Effector memory CD8-positive, alpha-beta T cell (primary cell): ENCODE measurements around the gene ATP1B1.
A peak's percentile ranks its signal among the peaks of the same experiment; 100 is the strongest.

Source experiments
- ATAC-seq: fragments of 150-1000 bp; cut with Tn5 transposase; replicated peaks from 2 replicates; pipeline ENCODE4 v1.10.0; 2021; ENCODE audit warnings: mild to moderate bottlenecking, moderate library complexity
- DNase-seq, 3 experiments: peaks; one replicate each; pipeline ENCODE4 v3.0.0; 2021
- H3K27ac Mint-ChIP-seq, 2 donors: one replicate each; pipeline ENCODE4 v1.8.0; 2022; ENCODE audit warnings: mild to moderate bottlenecking in 2 of 2, mixed read lengths in 2 of 2, moderate library complexity in 2 of 2
- H3K27me3 Mint-ChIP-seq, 2 donors: one replicate each; pipeline ENCODE4 v1.8.0; 2022; ENCODE audit warnings: mixed read lengths in 2 of 2
- H3K36me3 Mint-ChIP-seq: one replicate; pipeline ENCODE4 v1.8.0; 2022; ENCODE audit warnings: mild to moderate bottlenecking, moderate library complexity, mixed read lengths; ENCODE audit not compliant: insufficient read depth
- H3K4me1 Mint-ChIP-seq, 2 donors: one replicate each; pipeline ENCODE4 v1.8.0; 2022; ENCODE audit warnings: low read depth in 2 of 2, mixed read lengths in 2 of 2
- H3K4me3 Mint-ChIP-seq, 2 donors: one replicate each; pipeline ENCODE4 v1.8.0; 2022; ENCODE audit warnings: mild to moderate bottlenecking in 2 of 2, mixed read lengths in 2 of 2, moderate library complexity in 2 of 2
- H3K9me3 Mint-ChIP-seq, 2 donors: one replicate each; pipeline ENCODE4 v1.8.0; 2022; ENCODE audit warnings: mixed read lengths in 2 of 2
- total RNA-seq, 9 experiments: gene quantifications; one replicate each; lab custom pipeline; 2026; lab: John Stamatoyannopoulos, UW

The ATP1B1 gene
- total RNA-seq, result 3.9 to 41.4 (median 8.3) reads per million in 9 experiments

DNA sequence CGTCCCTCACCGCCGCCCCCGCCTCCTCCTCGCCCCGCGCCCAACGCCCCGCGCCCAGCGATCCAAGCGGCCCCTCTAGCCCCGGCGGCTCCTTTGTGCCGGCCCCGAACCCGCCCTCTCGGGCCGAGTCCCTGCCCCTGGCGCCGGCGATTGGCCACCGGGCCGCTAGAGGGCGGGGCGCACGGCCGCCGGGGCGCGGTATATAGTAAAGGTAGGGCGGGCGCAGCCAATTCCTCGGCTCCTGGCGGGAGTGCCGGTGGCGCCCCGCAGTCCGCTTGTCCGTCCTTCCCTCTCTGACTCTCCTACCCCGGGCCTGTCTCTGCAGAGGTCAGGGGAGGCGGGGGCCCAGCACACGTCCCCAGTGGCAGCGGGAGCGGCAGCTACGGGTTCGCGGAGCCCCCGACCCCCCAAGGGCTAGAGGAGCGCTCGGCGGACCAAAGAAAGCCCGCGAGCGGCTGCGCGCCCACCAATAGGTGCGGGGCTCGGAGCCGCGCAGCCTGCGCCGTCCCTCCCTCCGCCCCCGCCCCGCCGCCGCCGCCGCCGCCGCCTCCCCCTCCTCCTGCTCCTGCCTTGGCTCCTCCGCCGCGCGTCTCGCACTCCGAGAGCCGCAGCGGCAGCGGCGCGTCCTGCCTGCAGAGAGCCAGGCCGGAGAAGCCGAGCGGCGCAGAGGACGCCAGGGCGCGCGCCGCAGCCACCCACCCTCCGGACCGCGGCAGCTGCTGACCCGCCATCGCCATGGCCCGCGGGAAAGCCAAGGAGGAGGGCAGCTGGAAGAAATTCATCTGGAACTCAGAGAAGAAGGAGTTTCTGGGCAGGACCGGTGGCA, at the start of gene ATP1B1:
Gene ATP1B1, plus strand, starts transcription at position 596 of the 826 bp plus-strand sequence. Its CDS starts 140 bp downstream, at position 736.
- ATAC-seq, result peak; percentile 88
- Mint-ChIP-seq H3K27ac (peak within 1 kb of the TSS; percentile 56 to 81), H3K9me3 (no peaks in the 10 kb centered on the region), H3K4me3 (peak within 1 kb of the TSS; percentile 82 to 85), H3K27me3 (no peaks in the 10 kb centered on the region), H3K4me1 (peaks cover 36 to 43% of the 10 kb centered on the region in 2 donors), H3K36me3 (peaks cover 3% of the 10 kb centered on the region)
- peak; percentile 76 to 81 (median 81) for DNase-seq

DNA sequence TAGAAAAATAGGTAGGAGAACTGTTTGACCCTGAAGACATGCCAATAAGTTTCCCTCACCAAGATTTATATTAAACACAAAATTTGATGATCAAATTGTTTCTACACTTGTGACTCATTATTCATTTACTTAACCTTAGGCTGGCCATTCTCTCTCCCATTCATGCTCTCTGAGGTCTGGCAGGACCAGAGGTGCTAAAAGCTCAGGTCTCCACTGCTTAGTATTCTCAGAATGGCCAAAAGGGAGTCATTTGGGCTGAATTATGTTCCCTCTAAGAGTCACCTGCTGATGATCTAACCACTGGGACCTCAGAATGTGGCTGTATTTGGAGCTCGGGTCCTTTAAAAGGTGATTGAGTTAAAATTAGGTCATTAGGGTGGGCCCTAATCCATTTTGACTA, 47.1 kb upstream of the ATP1B1 start:
- Mint-ChIP-seq H3K36me3 (peaks cover 3% of the 10 kb centered on the region), H3K9me3 (no peaks in the 10 kb centered on the region), H3K4me3 (no peak overlapping the region), H3K4me1 (no peaks in the 10 kb centered on the region), H3K27ac (no peak overlapping the region), H3K27me3 (peaks cover 11 to 19% of the 10 kb centered on the region in 2 donors)
- ATAC-seq (no peak), DNase-seq (no peak)

DNA sequence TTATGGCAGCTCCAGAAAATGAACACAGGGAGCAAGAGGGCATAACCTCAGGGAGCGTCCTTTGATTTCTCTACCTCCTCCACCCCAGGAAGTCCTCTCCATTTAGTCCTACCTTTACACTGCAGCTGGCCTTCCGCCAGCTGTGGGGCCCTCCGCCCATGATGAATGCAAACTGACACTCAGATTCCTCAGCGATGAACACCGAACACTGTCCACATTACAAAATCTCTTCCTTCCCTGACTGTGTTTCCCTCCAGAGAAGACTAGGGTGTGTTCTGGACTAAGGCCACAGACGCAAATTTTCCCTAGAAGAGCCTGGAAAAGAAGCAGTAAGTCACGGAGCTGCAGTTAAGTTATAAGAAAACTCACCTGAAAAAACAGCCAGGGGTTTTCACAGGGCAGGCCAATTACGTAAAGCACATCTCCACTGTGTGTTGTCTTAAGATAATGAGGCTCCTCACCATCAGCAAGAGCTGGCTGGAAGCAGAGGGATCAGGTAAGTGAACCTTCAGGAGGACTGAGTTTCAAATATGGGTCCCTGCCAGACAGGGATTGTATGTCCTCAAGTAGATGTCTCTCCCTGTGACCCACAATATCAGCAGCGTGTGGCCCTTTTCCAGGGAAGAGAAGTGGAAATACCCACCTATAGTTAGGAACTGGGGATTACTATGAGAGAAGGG, 46.3 kb upstream of the ATP1B1 start:
- ATAC-seq, result no peak
- peaks cover 3% of the 10 kb centered on the region for H3K36me3 Mint-ChIP-seq

DNA sequence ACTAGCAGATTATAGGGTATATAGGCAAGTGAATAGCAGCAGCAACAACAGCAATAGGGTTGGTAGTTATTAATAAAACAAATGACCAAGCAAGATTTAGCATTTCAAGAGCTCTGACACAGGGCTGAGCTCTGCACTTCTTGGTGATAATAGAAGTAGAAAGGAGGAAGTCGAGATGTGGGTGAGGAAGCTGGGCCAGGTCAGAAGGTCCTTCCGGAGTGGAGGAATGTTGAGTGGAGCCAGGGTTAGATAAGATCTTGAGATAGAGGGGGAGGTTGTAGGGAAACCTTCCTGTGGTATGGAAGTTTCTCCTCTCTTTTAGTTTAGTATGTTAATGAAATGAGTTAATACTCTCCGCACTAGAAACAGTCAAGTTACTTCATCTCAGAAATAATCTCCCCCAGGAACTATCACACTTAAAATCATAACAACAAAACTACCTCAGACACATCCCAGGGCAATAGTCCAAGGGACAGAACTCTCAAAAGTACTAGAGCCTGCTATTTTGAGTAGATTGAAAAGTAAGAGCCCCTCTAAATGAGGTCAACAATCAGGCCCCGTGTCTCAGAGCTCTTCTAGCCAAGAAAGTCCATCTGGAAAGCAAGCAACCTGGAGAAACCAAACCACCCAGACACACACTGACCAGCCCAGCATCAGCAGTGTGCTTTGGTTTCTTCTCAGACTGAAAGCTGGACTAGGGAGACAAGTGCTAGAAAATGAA, 45.4 kb upstream of the ATP1B1 start:
- DNase-seq (no peak), ATAC-seq (no peak)
- peaks cover 3% of the 10 kb centered on the region for H3K36me3 Mint-ChIP-seq
- no peaks in the 10 kb centered on the region for H3K9me3 Mint-ChIP-seq
- no peaks in the 10 kb centered on the region for H3K4me1 Mint-ChIP-seq
- no peak overlapping the region for H3K27ac Mint-ChIP-seq
- H3K4me3 Mint-ChIP-seq, result no peak overlapping the region
- peaks cover 11% of the 10 kb centered on the region in 2 donors for H3K27me3 Mint-ChIP-seq

More for the DNA sequence above, 46.3 kb upstream of the ATP1B1 start:
- Mint-ChIP-seq H3K27me3 (peaks cover 11 to 19% of the 10 kb centered on the region in 2 donors), H3K4me3 (no peak overlapping the region), H3K4me1 (no peaks in the 10 kb centered on the region), H3K9me3 (no peaks in the 10 kb centered on the region), H3K27ac (no peak overlapping the region)
- DNase-seq, result no peak

DNA sequence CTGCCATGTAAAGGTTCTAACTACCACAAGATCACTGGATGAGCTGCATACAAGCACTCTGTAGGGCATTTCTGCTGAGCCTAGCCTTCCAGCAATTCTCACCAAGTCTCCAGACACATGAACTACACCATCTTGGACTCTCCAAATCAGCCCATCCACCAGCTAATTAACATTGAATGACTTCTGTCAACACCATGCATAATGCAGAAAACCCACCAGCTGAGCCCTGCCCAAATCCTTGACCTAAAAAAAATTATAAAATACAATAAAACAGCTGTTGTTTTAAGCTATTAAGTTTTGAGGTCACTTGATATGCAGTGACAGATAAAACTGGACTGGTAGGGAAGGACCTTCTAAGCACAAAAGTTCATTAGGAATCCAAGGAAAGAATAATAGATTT, 44.3 kb upstream of the ATP1B1 start:
- Mint-ChIP-seq H3K27ac (no peak overlapping the region), H3K27me3 (peaks cover 4 to 7% of the 10 kb centered on the region in 2 donors), H3K9me3 (no peaks in the 10 kb centered on the region), H3K4me3 (no peak overlapping the region), H3K36me3 (peaks cover 1% of the 10 kb centered on the region), H3K4me1 (no peaks in the 10 kb centered on the region)
- DNase-seq, result no peak
- no peak for ATAC-seq

DNA sequence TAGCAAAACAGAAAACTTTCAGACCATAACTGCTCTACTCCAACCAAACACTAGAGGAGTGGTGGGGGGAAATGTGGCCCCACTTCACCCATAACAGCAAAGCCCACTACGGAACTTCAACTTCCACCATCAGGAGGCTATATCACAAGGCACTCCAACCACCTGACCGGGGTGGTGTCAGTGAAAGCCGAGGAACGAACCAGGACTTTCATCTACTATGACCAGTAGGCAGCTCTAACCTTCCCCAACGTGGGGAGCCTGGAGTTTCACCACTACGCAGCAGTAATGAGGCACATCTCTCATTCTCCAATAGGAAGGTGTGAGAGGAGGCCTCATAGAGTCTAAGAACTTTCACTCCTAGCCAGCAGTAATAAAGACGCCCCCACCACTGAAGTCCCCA, 42.4 kb upstream of the ATP1B1 start:
- no peak for ATAC-seq
- Mint-ChIP-seq H3K36me3 (no peaks in the 10 kb centered on the region), H3K27ac (no peak overlapping the region), H3K27me3 (no peaks in the 10 kb centered on the region), H3K4me3 (no peak overlapping the region), H3K4me1 (no peaks in the 10 kb centered on the region), H3K9me3 (no peaks in the 10 kb centered on the region)
- DNase-seq, result no peak

DNA sequence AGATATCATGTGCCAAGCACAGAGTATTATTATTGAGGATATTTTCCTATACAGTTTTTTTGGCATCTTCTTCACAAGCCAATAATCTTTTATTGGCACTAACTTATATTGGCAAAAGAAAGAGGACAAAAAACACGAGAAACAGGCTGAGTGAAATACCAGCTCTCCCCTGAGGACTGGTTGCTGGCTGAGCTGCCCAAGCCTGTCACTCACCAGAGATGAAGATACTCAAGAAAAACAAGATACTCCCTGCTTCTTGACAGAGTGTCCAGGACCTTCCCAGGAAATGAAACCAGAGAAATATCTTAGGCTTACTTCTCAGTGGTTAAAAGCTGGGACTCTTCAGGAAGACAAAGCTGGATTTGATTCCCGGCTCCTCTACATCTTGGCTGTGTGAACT, 35.9 kb upstream of the ATP1B1 start:
- Mint-ChIP-seq H3K27ac (no peak overlapping the region), H3K4me3 (no peak overlapping the region), H3K4me1 (no peaks in the 10 kb centered on the region), H3K36me3 (no peaks in the 10 kb centered on the region), H3K27me3 (peaks cover 17 to 23% of the 10 kb centered on the region in 2 donors), H3K9me3 (no peaks in the 10 kb centered on the region)
- DNase-seq (no peak), ATAC-seq (no peak)

DNA sequence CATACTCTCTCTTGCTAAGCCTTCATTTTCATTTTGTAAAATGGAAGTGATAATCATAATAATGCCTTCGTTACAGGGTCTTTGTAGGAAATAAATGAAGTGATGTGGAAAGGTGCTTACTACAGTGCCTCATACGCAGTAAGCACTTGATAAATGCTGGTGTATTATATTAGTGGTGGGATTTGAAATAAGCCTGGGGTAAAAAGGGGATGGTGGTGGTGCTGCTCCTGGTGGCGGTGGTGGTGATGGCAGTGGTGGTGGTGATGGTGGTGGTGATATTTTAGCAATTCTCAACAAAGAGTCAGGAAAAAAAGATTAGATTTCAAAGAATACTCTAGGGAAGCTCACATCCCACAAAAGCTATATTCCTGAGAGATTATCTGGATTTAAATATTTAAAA, 35.5 kb upstream of the ATP1B1 start:
- H3K9me3 Mint-ChIP-seq, result no peaks in the 10 kb centered on the region
- H3K27ac Mint-ChIP-seq, result no peak overlapping the region
- no peak for DNase-seq
- no peak overlapping the region for H3K4me3 Mint-ChIP-seq
- ATAC-seq, result no peak
- H3K4me1 Mint-ChIP-seq, result no peaks in the 10 kb centered on the region
- H3K27me3 Mint-ChIP-seq, result peaks cover 17 to 23% of the 10 kb centered on the region in 2 donors
- no peaks in the 10 kb centered on the region for H3K36me3 Mint-ChIP-seq

DNA sequence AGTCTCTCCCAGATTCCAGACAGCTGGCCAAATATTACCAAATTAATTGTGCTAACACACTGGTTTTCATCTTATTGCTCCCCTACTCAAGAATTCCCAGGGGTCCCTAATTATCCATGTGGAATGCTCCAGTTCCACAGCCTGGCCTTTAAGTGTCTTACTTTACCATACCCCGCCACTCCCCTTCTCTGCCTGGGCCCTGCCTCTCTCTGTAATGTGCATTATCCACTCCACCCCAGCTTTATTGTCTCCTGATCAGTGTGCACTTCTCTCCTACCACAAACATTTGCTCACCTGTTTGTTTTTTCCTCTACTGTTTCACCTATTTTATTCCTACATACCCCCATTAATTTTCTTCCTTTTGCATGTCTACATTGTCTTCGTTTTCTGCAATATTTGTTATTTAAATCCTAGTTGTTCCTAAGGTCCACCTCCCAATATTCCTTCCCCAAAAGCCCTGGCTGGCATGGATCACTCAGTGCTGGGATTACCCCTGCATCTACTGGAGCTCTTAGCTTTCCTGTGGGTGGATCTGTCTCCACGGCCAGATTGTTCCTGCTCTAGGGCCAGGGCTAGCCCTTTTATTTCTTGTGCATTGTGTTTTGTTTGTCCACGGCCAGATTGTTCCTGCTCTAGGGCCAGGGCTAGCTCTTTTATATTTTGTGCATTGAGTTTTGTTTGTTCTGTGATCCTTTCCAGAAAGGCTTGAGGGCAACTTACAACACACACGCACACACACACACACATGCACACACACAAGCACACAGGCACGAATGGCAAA, 33.4 kb upstream of the ATP1B1 start:
- H3K27ac Mint-ChIP-seq, result no peak overlapping the region
- peaks cover 17 to 23% of the 10 kb centered on the region in 2 donors for H3K27me3 Mint-ChIP-seq
- no peaks in the 10 kb centered on the region for H3K36me3 Mint-ChIP-seq
- H3K4me3 Mint-ChIP-seq, result no peak overlapping the region
- DNase-seq, result no peak
- ATAC-seq, result no peak
- H3K9me3 Mint-ChIP-seq, result no peaks in the 10 kb centered on the region
- H3K4me1 Mint-ChIP-seq, result no peaks in the 10 kb centered on the region

DNA sequence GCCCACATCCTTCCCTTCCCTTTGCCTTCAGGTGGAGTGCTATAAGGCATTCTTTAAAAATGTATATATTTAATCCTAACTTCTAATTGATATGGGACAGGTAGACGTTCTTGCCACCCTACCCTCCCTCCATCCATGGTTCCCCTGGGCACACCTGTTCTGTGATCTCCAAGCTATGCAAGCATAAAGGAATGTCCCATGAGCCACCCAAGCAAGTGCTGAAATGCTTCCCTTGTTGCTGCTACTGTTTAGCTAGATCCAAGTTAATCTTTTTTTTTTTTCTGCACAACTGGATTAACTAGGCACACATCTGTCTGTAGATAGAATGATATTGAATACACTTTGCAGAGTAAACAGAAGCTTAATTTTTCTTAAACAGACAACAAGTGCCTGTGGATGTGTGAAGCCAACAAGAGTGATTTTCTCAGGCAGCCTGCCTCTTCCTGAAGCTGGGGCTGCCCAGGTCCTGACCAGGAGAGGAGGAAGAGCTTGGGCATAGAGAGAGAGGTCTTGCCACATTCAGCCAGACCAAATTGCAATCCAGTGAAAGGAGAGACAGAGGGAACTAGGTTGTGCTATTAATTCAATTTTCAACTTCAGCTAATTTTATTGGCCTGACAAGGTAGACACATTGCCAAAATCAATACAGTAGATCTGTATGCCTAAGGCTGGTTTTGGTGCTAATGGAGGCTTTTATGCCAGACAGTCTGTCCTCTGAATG, 28.2 kb upstream of the ATP1B1 start:
- H3K9me3 Mint-ChIP-seq, result no peaks in the 10 kb centered on the region
- ATAC-seq, result no peak

DNA sequence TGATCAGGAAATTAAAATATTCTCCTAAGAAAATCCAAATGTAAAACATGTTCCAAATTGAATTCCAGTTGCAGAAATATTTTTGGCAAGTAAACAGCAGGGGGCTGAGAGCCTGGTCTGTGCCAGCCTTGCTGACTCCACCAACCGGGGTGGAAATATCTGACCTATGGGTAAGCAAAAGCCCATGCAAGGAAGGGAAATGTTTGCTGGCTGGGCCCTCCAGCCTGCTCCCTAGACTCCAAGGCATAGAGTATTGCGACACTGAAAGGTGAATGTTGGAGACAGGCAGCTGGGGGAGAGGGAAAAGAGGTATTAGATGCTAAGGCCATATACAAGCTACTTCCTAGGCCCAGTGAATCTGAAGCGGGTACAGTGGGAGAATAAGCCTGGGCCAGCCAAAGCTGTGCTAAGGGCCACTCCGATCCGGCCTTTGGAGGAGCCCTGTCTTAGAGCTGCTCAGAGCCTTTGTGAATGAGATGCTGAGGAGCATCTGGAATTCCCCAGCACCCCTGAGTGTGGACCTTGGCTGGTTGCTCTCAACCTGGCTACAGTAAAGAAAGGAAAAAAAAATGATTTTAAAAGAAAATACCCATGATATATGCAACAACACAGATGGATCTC, 24.9 kb upstream of the ATP1B1 start:
- no peak overlapping the region for H3K4me3 Mint-ChIP-seq
- no peaks in the 10 kb centered on the region for H3K36me3 Mint-ChIP-seq
- DNase-seq (no peak), ATAC-seq (no peak)
- no peaks in the 10 kb centered on the region for H3K9me3 Mint-ChIP-seq
- peaks cover 0 to 2% of the 10 kb centered on the region in 2 donors for H3K4me1 Mint-ChIP-seq
- H3K27me3 Mint-ChIP-seq, result no peaks in the 10 kb centered on the region
- H3K27ac Mint-ChIP-seq, result peak overlapping the region in 1 of 2 donors; percentile 76

More for the DNA sequence above, 28.2 kb upstream of the ATP1B1 start:
- H3K4me3 Mint-ChIP-seq, result no peak overlapping the region
- H3K27me3 Mint-ChIP-seq, result peaks cover 4 to 5% of the 10 kb centered on the region in 2 donors
- H3K4me1 Mint-ChIP-seq, result no peaks in the 10 kb centered on the region
- H3K27ac Mint-ChIP-seq, result no peak overlapping the region
- H3K36me3 Mint-ChIP-seq, result no peaks in the 10 kb centered on the region
- no peak for DNase-seq

DNA sequence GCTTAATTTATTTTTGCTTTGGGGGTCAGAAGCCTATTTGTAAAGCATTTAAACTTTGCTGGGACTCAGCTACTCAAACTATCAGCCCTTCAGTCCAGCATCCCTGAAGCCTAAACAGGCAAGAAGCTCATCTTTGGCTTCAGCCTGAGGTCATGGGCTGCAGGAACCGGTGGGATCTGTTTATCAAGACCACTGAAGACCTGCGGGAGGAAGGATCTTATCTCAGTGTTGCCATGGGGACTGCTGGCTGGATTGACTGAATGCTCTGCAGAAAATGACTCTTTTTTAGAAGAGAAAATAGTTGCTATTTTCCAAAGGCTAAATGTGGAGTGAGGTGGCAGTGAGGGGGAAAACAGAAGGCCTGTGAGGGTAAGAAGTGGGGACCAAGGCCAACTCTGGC, 20.6 kb upstream of the ATP1B1 start:
- no peak for DNase-seq
- Mint-ChIP-seq H3K4me3 (no peak overlapping the region), H3K9me3 (no peaks in the 10 kb centered on the region), H3K4me1 (peaks cover 11 to 14% of the 10 kb centered on the region in 2 donors), H3K27ac (no peak overlapping the region), H3K27me3 (peaks cover 0 to 5% of the 10 kb centered on the region in 2 donors), H3K36me3 (no peaks in the 10 kb centered on the region)
- ATAC-seq, result no peak
